GM21723 (cell line): Measurements from ENCODE around the gene MPST.

ENCODE experiments used
- ATAC-seq: cut with Tn5 transposase; IDR thresholded peaks from one replicate; pipeline ENCODE4 v1.9.1; 2021; ENCODE audit warnings: mild to moderate bottlenecking, moderate library complexity; ENCODE audit not compliant: unreplicated experiment

MPST gene

GRCh38 chr22:37021710-37022482, 2.4 kb downstream of the MPST start:
- no peak for ATAC-seq

GRCh38 chr22:37022483-37023337, 3.2 kb downstream of the MPST start:
- ATAC-seq: no peak

DNA sequence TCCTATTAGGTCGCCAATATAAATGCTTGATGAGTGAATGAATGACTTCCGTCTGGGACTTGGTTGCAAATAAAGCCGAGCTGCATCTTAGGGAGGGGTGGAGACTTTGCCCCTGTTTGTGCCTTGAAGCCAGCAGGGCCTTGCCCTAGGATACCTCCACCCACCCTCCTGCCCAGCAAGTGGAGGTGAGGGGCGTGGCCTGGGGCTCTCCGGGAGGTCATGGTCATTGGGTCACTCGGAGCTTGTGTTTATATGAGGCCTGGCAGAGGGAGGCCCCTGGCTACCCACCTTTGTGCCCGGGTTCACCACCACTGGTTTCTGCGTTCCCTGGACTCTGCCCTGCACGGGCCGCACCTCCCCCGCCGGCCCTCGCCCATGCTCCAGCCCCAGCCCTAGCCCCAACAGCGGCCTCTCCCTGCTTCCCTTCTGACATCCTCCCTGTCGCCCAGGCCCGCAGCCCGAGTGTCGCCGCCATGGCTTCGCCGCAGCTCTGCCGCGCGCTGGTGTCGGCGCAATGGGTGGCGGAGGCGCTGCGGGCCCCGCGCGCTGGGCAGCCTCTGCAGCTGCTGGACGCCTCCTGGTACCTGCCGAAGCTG, 4.3 kb downstream of the MPST start:
- no peak for ATAC-seq

DNA sequence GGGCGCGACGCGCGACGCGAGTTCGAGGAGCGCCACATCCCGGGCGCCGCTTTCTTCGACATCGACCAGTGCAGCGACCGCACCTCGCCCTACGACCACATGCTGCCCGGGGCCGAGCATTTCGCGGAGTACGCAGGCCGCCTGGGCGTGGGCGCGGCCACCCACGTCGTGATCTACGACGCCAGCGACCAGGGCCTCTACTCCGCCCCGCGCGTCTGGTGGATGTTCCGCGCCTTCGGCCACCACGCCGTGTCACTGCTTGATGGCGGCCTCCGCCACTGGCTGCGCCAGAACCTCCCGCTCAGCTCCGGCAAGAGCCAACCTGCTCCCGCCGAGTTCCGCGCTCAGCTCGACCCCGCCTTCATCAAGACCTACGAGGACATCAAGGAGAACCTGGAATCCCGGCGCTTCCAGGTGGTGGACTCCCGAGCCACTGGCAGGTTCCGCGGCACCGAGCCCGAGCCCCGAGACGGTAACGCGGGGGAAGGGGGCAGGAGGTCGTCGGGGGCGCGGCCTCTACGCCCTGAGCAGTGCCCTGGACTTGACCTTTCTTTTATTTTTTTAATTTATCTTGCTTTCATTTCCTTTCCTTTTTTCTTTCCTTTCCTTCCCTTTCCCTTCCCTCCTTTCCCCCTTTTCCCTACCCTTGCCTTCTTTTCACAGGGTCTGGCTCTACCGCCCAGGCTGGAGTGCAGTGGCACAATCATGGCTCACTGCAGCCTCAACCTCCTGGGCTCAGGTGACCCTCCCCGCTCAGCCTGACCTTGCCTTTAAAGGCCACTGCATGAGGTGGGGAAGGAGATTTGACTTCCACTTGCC, 5.0 kb downstream of the MPST start:
- no peak for ATAC-seq

- ATAC-seq: no peak
Measured at GRCh38 chr22:37025500-37026070, 6.0 kb downstream of the MPST start.

- no peak for ATAC-seq
Measured at GRCh38 chr22:37026325-37026724, 6.8 kb downstream of the MPST start.

DNA sequence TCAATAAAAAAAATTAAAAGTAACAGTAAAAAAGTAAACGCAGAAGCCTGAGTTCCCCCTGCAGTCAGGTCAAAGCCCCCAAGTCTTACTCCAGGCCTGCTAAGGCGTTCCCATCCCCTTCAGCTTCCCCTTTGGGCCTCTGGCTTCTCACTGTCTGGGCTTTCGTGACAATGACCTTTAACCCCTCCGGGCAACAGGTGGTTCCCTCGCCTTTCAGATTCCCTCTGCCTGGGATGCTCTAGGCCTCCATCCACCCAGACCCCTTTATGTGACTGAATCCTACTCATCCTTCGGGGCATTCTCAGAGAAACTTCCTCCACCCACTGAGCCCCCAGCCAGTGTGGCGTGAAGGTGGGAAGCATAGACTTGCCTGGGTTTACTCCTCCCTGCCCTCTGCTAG, 8.0 kb downstream of the MPST start:
- no peak for ATAC-seq

- no peak for ATAC-seq
Measured at GRCh38 chr22:37028692-37029674, 9.4 kb downstream of the MPST start.

GRCh38 chr22:37030560-37031281, 11.2 kb downstream of the MPST start:
- no peak for ATAC-seq

DNA sequence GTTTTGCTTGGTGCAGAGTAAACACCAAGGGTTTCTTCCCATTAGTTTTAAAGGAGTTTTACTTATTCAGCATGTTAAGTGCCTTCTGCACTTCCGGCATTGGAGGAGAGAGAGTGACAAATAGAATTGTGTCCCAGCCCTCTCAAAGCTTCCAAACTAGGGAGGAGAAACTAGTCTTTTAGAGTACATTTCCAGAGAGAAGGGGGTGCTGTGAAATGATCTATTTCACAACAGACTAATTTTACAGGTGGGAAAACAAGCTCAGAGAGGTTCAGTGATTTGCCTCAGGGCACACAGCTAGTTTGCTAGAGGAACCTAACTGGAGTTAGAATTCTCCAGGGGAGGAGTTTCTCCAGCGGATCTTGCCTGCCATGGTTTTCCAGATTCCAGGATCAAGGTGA, 12.6 kb downstream of the MPST start:
- no peak for ATAC-seq

DNA sequence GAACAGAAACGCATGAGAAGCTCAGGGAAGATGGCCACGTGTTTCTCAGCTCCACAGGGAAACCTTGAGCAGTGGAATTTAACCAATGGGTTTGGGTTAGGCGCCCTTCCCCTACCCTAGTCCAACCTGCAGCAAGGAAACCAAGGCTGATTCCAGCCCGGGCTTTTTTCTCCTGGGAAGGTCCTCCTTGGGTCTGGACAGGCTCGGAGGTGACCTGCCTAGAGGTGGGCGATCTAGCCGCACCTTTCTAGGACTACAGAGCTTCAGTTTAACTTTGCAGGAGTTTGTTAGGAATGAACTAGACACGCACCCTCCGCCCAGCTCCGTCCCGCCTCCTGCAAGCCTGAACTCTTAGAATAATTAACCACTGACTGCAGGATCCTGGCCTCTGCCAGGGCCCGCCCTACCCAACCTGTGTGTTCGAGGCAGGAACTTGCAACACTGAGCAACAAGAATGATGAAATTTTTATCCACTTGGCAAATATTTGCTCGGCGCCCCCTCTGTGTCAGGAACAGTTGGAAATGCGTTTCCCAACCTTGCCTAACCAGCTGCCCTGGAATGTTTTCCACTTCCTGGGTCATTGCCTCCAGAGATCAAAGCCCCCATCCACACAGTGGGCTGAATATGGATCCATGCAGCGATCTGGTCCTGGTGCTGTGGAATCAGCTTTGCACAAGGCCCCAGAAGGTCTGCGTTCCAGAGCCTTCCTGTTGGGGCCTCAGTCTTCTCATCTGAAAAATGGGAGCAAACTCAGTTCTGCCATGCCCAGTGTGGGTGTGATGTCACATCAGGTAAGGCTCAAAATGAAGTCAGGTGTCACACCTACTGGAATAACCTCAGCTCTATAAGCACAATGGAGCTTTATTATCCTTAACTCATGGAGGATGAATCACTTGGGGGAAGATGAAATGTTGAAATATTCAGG, 13.3 kb downstream of the MPST start:
- ATAC-seq: no peak

DNA sequence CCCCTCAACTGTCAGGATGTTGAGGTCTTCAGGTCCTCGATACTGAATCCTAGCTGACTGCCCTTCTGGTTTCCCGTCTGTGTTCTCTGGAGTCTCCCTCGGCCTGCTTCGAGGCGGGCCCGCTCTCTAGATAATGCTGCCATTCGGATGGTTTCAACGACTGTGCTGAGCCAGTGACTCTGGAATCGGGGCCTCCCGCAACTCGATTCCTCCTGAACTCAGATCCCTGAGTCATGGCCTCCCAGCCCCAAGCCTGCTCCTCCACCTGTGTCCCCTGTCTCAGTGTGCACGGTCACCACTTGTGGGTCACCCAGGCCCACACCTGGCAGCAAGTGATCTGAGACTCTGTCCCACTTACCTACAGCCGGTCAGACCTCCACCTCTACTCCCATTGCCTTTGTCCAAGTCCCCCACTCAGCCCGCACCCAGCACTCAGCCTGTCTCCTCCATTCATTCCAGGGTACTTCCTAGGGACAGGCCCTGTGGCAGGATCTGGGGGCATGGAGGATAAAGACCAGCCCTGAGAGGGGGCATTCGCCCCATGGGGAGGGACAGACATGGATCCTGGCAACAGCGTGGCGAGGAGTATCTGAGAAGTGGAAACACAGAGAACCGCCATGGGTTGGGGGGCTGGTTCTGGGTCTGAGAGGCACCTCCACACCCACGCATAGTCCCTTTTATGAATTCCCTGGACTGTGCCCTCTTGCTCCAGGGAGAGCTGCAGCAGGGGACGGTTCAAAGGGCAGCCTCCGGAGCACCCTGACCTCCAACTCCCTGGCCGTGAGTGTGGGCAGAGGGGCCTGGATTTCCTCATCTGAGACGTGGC, 14.3 kb downstream of the MPST start:
- ATAC-seq: no peak

DNA sequence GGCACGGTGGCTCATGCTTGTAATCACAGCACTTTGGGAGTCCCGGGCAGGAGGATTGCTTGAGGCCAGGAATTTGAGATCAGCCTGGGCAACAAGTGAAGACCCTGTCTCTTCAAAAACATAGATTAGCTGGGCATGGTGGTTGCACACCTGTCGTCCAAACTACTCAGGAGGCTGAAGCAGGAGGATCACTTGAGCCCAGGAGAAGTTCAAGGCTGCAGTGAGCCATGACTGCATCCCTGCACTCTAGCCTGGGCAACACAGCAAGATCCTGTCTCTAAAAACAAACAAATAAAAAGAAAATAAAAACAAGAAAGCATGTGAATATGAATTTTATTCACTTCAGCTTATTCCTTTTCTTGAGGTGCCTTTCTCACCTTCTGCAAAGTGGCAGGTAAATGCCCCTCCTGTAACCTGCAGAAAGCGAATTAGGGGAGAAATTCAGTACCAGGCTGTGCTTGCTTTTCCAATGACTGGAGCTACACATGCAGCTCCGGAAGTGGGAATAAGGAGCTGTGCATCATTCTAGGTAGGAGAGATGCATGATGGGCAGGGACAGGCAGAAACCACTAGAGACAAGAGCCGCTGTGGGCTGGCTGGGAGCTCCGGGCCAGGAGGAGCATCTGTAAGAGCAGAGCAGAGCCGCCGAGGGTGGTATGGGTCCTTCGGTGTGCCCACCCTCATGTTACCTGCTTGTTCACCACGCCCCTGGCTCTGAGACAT, 17.3 kb downstream of the MPST start:
- no peak for ATAC-seq

DNA sequence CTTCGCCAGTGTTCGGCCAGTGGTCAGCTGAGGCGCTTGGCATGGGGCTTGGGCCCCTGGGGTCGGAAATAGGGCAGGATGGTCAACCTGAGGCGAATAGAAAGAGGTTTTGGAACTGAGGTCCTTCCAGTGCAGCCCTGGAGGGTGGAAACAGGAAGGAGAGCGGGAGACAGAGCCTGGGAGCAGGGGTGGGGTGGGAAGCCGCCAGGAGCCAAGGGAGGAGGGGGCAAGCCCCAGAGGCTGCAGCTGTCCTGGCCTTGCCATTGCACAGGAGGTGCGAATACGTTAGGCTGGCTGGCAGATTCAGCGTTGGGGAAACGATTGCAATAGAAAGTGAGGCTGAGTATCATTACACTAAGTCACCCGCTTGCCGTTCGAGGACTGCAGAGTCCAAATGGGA, 18.1 kb downstream of the MPST start:
- ATAC-seq: no peak

DNA sequence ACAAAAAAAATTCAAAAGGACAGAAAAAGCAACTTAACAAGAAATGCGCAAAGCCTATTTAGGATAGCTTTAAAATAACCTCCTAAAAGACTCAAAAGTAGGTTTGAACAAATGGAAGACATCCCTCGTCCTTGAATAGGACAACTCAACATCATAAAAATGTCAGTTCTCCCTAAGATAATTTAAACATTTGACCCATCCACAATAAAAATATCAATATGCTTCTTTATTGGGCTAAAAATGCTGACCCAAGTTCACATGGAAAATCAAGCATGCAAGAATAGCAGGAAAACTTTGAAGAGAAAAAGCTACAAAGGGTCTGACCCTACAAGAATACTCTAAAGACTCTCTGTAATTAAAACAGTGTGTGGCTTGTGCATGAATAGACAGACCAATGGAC, 19.9 kb downstream of the MPST start:
- ATAC-seq: no peak

DNA sequence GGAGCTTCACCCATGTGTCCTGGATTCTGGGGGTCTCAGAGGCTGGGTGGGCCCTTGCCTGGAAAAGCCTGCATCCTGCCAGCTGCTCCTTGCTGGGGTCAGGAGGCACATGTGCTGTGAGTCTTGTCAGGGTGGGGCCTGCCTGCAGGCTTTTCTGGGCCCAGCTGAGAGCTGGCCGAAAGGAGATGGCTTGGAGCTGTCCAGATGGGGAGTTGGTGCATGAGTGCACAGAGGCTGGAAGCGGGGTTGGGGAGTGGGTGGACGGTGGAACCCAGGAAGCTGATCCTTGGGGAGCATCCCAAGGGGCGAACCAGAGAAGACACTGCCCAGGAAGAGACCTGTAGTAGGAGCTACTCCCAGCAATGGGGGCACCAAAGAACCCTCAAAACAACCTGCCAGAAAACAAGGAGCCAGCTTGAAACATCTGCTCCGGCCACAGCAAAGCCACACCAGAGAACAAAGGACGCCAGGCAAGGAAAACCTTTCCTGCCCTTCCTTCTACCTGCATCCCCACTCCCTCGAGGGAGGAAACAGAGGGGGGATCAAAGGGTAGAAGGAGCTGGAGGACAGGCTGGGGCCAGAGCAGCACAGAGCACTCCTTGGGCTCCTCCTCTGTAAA, 23.8 kb downstream of the MPST start:
- no peak for ATAC-seq
